Suppressor macrophage treated with lipopolysaccharide for 4 hours (primary cell): ENCODE results near the gene GGA1.
A peak's percentile ranks its signal among the peaks of the same experiment; 100 is the strongest.

Source experiments
- DNase-seq: peaks from one replicate; pipeline ENCODE4 v3.0.0-alpha.2; 2020

The GGA1 gene

DNA sequence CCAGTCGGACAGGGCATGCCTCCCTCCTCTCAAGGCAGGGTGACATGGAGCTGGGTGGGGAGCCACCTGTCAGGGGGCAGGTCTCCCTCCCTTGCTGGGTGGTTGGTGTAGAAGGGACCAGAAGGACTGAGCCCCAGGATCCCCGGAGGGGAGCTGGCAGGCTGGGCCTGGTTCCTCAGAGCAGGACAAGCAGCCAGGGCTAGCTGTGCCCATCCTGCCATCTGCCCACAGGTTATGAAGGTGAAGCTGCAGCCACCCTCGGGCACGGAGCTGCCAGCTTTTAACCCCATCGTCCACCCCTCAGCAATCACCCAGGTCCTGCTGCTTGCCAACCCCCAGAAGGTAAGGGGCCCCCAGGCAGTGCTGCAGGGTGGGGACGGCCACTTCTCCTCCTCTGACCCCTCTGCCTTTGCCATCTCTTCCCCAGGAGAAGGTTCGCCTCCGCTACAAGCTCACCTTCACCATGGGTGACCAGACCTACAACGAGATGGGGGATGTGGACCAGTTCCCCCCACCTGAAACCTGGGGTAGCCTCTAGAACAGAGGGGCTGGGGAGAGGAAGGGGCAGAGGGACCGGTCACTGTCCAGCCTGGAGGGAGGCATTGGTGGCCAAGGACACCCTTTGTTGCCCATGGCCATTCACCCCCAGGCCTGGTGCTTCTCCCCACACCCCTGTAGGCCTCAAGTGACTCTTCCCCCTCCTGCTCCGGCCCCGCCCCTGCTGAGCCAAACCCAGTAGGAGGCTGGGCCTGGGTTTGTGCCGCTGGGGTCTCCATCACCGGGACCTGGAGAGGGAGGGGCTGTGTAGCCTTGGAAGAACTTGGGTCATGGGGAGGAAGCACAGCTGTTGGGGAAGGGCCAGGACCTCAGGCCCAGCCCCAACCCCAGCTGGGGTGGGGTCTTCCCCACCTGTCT lies 23.8 kb downstream of the GGA1 start:
- DNase-seq, result no peak

DNA sequence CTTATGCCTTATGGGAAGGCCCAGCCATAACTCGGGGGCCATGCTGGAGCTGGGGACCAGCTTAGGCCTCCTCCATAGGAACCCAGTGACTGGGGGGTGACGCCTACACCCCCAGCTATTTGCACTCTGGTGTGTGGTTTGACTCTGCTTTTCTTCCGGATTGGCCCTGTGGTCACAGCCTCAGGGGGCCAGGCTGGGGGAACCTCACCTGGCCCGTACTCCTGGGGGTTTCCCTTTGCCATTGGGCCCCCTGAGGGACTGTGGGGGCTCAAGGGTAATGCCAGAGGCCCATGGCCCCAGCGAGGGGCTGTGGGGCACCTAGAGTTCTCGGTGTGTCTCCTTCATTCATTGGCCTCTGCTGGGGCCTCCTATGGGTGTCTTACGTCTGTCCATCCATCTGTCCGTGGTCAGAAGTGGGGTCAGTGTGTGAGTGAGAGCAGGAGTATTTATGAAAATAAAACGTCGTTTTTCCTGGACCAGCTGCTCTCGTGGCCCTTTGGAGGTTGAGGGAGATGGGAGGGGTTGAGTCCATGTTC lies 24.5 kb downstream of the GGA1 start:
- DNase-seq, result no peak

DNA sequence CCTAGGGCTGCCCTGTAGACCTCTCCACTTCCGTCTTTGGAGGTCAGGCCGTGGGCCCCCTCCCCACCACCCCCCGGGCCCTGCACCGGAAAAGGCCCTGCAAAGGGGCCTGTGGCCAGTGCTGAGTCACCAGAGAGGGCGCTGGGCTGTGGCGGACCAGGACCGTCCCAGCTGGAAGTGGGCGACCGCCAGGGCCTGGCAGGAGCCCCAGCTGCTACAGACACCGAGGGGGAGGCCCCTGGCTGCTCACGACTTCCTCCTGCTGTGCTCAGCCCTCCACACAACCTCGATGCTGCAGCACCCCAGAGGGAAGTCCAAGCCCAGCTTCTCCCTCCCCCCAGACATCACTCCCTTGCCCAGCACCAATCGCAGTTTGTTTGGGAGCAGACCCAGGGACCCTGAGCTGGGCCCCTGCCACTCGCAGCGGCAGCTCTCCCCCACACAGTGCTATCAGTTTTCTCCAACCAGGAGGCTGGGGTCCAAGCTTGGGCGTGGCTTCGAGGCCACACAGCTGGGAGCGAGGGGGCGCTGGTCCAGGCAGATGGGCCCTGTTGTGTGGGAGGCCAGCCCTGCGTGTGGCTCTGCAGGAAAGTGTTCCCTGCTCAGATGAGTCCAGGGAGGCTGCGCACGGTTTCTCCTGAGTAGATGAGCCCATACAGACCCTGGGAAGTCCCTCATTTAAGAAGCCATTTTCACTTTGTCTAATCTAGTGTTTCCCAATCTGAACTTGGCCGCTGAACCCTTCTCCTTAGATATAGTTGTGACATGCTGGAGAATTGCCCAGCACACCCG lies 25.2 kb downstream of the GGA1 start:
- peak; percentile 92 for DNase-seq

DNA sequence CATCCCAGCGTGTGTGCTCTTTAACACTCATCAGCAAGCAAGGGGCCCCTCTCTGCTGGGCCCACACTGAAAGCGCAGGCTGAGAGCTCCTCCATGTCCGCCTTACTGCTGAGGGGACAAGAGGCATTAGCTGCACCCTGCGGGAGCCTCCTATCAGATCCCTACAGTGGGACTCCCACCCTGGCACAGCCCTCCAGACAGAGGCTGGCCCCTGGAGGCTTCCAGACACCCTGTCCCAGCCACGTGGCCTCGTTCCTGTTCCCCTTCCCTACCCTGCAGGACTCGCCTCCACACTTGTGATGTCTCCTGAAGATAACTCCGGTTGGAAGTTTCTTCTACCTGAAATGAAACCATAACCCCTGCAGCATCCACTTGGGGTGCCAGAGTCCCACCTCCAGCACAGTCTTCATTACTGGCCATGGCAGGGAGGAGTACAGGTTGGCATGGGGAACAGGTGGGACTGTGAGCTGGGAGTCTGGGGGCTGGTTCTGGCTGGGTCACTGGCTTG lies 25.8 kb downstream of the GGA1 start:
- DNase-seq, result no peak

DNA sequence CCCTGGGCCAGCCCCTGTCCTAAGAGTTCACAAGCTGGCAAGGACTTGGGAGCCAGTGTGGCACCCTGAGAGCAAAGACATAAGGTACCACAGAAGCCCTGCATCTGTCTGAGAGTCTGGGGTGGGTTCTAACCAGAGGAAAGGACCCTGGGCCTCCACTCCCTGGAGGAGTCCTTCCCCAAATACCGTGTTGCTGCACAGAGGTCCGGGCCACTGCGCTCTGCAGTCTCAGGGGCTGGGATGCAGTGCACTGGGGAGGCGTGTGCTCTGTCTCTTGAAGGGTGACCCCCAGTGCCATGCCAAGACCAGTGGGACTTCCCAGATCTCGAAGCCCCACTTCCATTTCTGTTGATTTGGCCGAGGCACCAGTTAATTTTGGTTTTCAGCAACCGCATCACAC lies 26.5 kb downstream of the GGA1 start:
- no peak for DNase-seq

DNA sequence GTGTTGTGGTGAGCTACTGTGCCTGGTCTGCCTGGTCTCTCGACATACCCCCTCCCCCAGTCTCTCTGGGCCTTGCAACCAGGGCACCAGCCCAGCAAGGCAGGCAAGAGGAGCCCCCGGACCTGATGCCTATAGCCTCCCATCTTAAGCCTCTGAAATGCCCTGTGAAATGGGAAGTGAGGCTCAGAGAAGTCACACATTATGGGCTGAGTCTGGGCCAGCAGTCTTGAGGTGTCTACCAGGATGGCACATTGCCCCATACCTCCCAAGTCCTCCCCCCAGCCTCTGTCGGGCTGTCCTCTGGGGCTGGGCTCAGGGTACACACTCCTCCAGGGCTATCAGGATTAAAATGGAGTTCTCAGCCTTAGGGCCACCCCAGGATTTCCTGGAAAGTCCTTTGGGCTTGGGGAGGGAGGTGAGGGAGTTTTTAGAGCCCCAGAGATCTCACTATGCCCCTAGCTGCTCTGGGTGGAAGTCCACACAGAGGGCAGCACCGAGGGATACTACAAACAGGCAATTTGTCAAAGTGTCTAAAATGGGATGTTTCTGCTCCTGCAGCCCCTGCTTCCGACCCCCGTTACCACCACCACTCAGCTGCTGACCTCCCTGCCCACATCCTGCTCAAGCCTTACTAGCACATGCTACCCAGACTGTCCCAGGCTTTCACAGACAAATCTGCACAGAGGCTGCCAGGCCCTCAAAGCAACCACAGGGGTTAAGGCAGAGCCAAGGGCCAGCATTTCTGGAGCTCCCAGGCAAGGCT lies 27.7 kb downstream of the GGA1 start:
- DNase-seq, result peak; percentile 27

DNA sequence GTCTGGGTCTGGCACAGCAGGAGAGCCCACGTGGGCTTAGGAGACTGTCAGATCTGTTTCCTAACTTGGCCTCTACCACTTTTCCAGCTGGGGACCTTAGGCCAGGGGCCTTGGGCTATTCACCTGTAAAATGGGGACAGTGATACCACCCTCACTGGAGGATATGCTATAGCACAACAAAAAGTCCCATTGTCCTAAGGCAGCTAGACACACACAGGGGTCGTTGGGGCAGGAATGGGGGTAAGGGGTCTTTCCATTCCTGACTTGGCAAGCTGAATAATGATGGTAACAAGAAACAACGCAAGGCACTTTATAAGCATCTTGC lies 28.3 kb downstream of the GGA1 start:
- DNase-seq, result no peak

DNA sequence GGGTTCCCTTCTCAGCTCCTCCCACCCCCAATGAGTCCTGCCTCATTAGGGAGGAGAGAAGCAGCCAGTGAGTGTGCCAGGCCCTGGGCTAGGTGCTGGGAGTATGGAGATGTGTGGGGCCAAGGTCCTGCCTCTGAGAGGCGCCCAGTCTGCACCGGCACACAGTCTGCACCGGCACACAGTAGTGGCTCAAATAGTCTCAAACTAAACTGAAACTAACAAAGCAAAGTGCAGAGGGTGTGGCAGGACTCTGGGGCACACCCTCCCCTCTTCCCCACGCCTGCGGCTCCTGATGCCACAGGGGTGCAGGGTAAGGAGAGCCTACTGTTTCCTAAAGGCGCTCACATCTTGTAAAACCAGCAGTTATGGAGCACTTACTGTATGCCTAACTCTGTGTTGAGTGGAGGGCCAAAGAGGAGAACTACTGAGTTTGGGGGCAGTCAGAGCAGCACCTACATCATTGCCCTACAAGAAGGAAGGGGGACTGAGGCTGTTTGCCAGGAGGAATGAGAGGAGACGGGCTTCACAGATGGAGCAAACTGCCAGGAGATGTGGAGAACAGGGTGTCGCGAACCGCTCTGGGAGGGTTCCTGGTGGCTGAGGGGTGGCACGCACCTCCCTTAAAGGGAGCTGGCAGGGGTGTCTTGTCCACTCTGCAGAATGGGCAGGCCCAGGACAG lies 29.9 kb downstream of the GGA1 start:
- peak; percentile 37 for DNase-seq

DNA sequence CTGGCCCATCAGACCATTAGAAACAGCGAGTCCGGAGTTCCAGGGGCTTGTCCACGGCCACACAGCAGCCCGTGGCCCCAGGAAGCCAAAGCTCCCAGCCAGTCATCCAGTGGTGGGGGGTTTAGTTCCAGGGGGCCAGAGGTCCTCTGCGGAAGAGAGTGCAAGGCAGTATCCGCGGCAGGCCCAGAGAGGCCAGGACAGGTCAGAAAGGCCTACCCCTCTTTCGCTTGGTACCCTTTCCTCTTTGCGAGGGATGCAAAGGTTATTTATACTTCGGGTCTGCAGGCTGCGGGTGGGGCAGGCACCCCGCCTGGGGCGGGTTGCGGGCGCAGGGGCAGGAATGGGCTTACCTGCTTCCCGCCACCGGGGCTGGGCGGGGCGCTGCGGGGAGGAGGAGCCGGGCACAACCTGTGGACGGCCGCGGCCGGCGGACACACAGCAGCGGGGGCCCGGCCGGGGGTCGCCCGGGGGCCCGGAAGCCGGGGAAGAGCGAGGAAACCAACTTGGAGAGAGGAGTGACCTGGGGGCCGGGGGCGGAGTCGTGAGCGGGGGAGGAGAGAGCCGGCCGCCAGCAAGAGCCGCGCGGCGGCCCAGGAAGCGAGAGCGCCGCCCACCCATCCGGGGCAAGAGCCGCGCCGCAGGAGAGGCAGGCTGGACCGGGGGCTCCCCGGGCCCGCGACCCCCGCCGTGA lies 30.6 kb downstream of the GGA1 start, which contains the start of gene SH3BP1:
SH3BP1 (plus strand) TSS at position 600 of the 691 bp plus-strand sequence. CDS start 119 bp downstream, outside the sequence.
- DNase-seq, result peak; percentile 52

DNA sequence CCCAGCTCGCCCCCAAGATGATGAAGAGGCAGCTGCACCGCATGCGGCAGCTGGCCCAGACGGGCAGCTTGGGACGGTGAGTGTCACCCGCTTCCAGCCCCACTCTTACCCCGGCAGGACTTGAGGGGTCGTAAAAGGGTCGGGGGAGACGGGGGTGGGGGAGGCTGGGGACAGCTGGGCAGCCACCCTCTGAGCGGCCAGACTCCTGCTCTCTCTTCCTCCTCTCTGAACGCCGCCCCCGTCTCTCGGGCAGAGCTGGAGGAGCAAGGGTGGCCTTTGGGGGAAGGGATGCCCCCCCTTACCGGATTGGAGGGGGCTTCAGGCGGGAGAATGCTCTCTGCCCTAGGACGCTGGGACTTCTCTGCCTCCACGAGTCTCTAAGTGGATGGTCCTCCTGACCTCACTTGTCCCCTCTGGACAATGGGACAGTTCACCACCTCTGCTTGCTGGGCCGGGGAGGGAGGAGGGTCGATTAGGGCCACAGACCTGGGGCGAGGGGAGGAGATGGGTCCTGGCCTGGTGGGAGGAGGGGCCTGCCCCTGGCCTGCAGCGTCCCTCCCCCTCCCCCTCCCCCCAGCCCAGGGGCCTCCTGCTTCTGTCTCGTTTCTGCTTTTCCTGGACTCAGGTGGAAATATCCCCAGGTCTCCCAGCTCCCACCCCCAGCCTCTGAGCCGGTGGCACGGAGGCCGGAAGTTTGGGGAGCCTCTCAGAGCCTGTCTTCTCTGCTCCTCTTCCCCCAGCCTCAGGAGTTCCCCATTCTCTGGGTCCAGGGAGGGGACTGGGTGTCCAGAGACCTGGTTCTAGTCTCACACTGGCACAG lies 31.3 kb downstream of the GGA1 start:
- DNase-seq, result peak; percentile 50

DNA sequence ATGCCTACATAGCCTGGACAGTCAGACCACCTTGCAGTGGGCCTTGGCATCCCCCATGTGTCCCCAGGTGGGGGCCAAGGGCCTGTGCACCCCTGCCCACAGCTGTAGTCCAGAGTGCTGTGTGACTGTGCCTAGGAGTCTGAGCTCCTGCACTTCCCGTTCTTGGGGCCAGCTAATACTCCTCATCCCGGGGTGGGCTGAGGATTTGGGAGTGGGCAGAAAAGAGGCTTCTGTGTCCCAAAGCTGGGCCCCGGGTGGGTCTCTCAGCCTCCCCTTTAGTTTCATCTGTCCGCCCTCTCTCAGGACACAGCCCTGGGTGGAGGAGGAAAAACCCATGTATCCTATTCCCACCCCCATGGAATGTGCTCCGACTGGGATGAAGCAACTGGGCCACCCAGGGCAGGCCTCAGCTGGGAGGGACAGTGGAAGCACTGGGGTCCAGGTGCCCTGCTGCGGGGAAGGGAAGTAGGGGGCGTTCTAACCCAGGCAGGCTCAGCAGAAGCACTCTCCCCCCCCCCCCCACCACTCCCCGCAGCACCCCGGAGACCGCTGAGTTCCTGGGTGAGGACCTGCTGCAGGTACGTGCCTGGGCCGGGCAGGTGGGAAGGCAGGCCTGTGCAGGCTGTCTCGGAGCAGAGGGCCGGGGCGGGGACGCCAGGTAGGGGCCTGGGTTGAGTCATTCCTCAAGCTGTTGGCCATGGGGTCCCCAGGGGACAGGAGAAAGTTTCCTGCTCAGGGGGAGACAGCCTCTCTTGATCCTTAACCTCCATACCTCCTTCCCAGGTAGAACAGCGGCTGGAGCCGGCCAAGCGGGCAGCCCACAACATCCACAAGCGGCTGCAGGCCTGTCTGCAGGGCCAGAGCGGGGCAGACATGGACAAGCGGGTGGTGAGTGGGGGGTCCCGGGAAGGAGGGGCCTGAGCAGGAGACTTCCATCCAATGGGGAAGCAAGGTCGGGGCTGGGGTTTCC lies 32.2 kb downstream of the GGA1 start:
- no peak for DNase-seq

DNA sequence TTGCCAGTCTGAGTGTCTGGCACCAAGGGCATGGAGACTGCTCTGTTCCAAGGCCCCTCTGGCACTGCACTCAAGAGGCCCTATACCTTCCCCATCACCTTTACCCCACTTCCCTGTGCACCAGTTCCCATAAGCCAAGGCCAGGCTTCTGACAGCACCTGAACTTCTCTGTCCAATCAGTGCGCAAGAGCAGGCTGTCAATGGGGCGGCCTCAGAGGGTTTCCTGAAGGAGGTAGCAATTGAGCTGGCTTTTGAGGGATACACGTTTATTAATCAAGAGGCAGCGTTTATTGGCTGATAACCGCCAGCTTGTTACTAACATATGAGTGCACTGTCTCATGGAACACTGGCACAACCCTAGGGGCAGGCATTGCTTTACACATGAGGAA lies 32.9 kb downstream of the GGA1 start:
- DNase-seq, result no peak

DNA sequence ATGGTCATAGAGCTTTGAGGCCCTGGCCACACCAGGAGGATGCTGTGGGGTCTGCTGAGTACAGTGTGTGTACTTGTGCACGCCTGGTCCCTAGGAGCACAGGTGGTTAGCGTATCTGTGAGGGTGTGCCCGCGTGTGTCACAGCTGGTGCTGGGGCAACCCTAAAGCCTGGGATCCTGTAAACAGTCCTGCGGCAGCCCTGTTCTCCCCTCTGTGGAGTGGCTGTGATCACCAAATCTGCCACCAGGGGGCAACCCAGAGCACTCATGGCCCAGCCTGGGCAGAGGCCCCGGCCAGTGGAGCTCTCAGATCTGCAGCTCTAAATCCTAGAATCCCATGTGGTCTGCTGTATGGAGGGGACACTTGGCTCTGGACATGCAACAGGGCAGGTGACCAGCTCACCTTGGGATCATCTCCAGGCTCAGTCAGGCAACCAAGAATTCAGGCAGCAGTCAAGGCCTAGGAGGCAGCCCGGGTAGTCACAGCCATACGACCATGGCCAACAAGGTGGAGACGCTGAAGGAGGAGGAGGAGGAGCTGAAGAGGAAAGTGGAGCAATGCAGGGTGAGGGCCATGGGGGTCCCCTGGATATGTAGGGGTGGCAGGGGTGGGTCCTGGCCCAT lies 34.7 kb downstream of the GGA1 start:
- DNase-seq, result peak; percentile 89

DNA sequence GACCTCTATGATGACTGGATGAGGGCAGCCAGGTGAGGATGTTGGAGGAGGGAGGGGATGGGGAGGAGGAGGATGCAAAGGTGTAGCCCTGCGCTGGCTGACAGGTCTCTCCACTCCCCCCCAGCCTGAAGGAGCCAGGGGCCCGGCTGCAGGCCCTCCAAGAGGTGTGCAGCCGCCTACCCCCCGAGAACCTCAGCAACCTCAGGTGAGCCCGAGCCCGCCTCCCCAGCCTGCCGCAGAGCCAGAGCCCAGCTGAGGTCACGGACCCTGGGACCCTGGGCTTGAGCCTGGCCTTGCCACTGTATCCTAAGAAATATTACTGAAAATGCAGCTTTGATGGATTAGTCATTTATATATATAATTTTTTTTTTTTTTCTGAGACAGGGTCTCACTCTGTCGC lies 38.7 kb downstream of the GGA1 start:
- no peak for DNase-seq

DNA sequence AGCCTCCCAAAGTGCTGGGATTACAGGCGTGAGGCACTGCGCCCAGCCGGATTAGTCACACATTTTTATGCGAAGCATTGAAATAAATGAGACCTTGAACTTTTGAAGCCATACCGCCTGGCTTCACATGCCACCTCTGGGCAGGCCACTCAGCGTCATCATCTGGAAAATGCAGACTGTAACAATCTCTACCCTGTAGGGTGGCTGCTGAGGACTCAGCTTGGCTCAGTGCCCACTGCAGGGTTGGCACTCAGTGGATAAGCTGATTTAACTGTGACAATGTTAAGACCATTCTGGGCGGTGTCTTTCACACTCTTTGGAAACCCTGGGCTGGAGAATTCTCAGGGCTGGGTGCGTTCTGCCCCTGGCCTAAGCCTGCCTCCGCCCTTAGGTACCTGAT lies 39.3 kb downstream of the GGA1 start:
- DNase-seq, result no peak

DNA sequence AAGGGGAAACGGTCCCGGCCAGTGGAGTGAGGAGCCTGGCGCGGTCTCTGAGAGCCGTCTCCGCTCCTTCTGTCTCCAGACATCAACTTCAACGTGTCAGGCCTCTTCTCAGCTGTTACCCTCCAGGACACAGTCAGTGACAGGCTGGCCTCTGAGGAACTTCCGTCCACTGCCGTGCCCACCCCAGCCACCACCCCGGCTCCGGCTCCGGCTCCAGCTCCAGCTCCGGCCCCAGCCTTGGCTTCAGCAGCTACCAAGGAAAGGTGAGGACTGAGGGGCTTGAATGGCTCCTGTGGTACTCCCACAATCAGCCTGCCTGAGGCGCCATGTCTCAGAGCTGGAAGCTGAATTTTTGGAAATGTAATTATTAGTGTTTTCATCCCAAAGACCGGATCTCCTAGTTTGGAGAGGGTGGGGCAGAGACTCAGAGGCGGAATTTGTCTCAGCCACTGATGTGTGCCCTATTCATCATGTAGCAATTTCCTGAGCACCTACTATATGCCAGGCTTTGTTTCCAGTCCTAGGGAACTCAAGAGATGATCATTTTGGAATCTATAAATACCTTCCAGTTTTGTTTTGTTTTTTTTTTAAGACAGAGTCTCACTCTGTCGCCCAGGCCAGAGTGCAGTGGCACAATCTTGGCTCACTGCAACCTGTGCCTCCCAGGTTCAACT lies 42.0 kb downstream of the GGA1 start:
- DNase-seq, result no peak

DNA sequence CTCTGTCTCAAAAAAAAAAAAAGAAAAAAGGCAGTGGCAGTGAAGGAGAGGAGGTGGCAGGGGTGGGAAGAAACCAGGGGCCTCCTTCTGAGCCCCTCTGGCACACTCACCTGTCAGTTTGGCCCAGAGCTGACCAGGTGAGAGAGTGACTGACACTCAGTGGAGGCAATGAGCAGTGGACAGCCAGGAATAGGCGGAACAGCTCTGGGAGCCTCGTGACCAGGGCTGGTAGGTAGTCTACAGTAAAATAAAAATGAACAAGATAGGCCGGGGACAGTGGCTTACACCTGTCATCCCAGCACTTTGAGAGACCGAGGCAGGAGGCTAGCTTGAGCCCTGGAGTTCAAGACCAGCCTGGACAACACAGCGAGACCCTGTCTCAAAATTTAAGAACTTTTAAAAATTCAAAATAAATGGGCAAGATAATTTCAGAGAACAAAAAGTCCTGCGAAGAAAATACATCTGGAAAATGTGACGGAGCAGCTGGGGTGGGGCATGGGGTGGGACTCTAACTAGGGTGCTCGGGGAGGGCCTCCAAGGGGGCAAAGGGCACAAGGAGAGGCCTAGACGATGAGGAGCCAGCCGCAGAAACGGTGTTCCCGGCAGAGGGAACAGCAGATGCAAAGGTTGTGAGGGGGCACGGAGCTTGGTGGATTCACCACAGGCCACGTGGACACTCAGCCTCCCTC lies 46.1 kb downstream of the GGA1 start:
- DNase-seq, result no peak

DNA sequence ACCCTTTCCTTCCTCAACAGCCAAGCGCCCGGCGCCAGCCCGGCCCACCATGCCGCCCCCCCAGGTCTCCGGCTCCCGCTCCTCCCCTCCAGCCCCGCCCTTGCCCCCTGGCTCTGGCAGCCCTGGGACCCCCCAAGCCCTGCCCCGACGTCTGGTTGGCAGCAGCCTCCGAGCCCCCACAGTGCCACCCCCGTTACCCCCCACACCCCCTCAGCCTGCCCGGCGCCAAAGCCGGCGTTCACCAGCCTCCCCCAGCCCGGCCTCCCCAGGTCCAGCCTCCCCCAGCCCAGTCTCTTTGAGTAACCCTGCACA lies 46.6 kb downstream of the GGA1 start:
- no peak for DNase-seq
